DMS114 treated with DMSO at 0.1 percent for 48 hours (cell line): ENCODE data around the gene IER3.

Experiments
- DNase-seq: peaks from one replicate; lab custom pipeline; 2025; ENCODE audit not compliant: unreplicated experiment; lab: John Stamatoyannopoulos, UW

The IER3 gene

GRCh38 chr6:30709101-30709868, 35.1 kb downstream of the IER3 start:
- no peak for DNase-seq

- DNase-seq, result no peak
Measured at GRCh38 chr6:30707281-30707850, 37.0 kb downstream of the IER3 start.

- no peak for DNase-seq
Measured at GRCh38 chr6:30705620-30706019, 38.7 kb downstream of the IER3 start.

GRCh38 chr6:30703821-30704220, 40.5 kb downstream of the IER3 start:
- no peak for DNase-seq

- DNase-seq, result no peak
Measured at GRCh38 chr6:30703011-30703410, 41.3 kb downstream of the IER3 start.

GRCh38 chr6:30700340-30700739, 44.0 kb downstream of the IER3 start:
- DNase-seq, result no peak

- no peak for DNase-seq
Measured at GRCh38 chr6:30696432-30696831, 47.9 kb downstream of the IER3 start.
